Cardiac muscle cell (in vitro differentiated cells and primary cell): ENCODE data around the gene TMOD3. TPM values are rescaled to one million over a fixed set of nuclear protein-coding genes. Genes with fewer than 3 reads are reported as not detected.

Source experiments
- DNase-seq, 2 donors: peaks; one replicate each; pipeline versions ENCODE4 v3.0.0 to v3.0.0-alpha.2; 2010 to 2017; ENCODE audit warnings: low read depth in 1 of 2, low spot score in 1 of 2
- H3K27ac ChIP-seq: fragments of 200-600 bp; sonication (generic); 2 replicates; pipeline ENCODE4 v1.5.1; 2016
- H3K27me3 ChIP-seq: fragments of 200-600 bp; sonication (generic); 2 replicates; pipeline ENCODE4 v1.6.0; 2016; ENCODE audit warnings: control low read depth
- H3K36me3 ChIP-seq: fragments of 200-600 bp; sonication (generic); 2 replicates; pipeline ENCODE4 v1.5.1; 2016; ENCODE audit warnings: control low read depth
- H3K4me1 ChIP-seq: fragments of 200-600 bp; sonication (generic); 2 replicates; pipeline ENCODE4 v1.8.1; 2017; ENCODE audit warnings: low read depth, mild to moderate bottlenecking, mixed run types
- H3K4me3 ChIP-seq: fragments of 200-600 bp; sonication (generic); 2 replicates; pipeline ENCODE4 v1.5.1; 2016; ENCODE audit warnings: mild to moderate bottlenecking
- H3K9me3 ChIP-seq: fragments of 200-600 bp; sonication (generic); 2 replicates; pipeline ENCODE4 v1.5.1; 2017; ENCODE audit warnings: low read depth, mild to moderate bottlenecking, control low read depth
- CTCF ChIP-seq: IDR thresholded peaks from 2 replicates; pipeline ENCODE4 v1.5.1; 2012; ENCODE audit warnings: low read depth, mild to moderate bottlenecking, low read length
- polyA plus RNA-seq: library from polyadenylated mRNA; unstranded; fragments of >200 nt; fragmentation: Nextera tagmentation; extraction: Ambion mirVana; gene quantifications from 2 replicates; pipeline ENCODE4 v1.2.1, GENCODE V29; 2016
- total RNA-seq: library from RNA; depleted of rRNA; stranded (reverse); fragments of >200 nt; gene quantifications from 2 replicates; pipeline ENCODE4 v1.2.3, GENCODE V29; 2016

TMOD3 gene
- total and polyA plus RNA-seq, 2 experiments from 2014 or later = 6.0 to 10.9 TPM

DNA sequence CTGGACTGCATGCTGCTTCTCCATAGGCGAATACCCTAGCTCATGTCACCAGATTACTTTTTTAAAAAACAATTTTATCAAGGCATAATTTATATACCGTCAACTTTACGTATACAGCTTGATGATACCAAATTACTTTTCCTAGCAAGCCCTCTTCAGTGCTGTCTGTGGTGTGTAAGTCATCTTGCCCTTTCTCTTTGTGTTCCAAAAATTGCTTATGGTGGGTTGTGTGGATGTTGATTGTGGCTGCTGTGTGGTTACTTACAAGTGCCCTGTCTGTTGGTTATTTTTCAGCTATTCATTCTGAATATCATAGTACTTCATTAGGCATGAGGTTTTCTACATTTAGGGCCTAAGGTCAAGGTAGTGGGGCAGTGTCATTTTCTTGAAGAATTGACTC lies 12.8 kb downstream of the TMOD3 start:
- Histone ChIP-seq H3K27me3 (no peaks in the 10 kb centered on the region), H3K36me3 (no peaks in the 10 kb centered on the region), H3K27ac (no peak overlapping the region), H3K9me3 (no peaks in the 10 kb centered on the region), H3K4me3 (no peak overlapping the region), H3K4me1 (peaks cover 48% of the 10 kb centered on the region)
- DNase-seq = no peak
- TF ChIP-seq CTCF = no peak

DNA sequence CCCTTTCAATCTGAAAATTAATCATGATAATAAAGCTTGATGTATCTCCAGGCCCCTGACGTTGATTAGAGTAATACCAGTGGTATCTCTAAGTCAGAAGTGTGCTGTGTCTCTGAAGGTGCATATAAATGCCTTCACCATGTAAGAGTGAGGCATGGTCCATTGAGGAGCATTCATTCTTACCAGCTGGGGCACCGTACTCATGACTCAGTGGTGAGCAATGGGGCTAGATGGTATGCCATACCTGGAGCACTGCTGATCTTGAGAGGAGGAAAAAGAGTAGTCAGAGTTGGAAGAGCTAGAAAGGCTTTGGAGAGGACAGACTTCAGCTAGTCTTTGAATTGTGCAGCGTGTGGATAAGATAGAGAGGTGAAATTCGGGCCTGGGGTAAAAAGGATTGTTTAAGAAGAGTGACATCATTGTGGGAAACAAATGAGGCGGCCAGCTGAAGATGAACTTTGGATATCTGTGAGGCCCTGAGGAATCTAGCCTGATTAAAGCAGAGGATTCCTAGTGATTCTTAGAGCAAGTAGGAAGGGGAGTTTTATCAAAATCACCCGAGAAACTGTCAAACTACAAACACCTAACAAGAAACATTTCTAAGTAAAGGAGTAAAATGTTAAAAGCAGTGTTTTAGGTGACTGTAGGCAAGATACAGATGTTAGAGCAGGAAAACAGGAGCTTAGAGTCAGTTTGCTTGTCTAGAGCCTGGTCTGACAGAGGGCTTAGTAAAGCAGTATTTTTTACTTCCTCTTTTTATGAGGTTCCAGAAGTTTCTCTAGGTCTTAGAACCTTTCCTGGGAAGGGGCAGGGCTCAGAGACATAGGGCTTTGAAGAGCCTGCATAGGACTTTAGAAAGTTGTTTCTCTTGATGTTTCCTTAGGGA lies 13.6 kb downstream of the TMOD3 start:
- no peak for TF ChIP-seq CTCF
- DNase-seq = peak in 1 of 2 donors; percentile 33
- Histone ChIP-seq H3K27me3 (no peaks in the 10 kb centered on the region), H3K4me1 (peaks cover 40% of the 10 kb centered on the region), H3K27ac (no peak overlapping the region), H3K9me3 (no peaks in the 10 kb centered on the region), H3K36me3 (no peaks in the 10 kb centered on the region), H3K4me3 (no peak overlapping the region)

- H3K27ac ChIP-seq = no peak overlapping the region
Observed at GRCh38 chr15:51844747-51845426, 15.4 kb downstream of the TMOD3 start.

GRCh38 chr15:51846066-51846462 lies 16.6 kb downstream of the TMOD3 start:
- H3K9me3 ChIP-seq = no peaks in the 10 kb centered on the region
- H3K4me1 ChIP-seq = peaks cover 35% of the 10 kb centered on the region
- no peaks in the 10 kb centered on the region for H3K36me3 ChIP-seq
- no peak for TF ChIP-seq CTCF
- H3K4me3 ChIP-seq = no peak overlapping the region
- H3K27ac ChIP-seq = no peak overlapping the region
- no peak for DNase-seq
- H3K27me3 ChIP-seq = no peaks in the 10 kb centered on the region

More at GRCh38 chr15:51844747-51845426, 15.4 kb downstream of the TMOD3 start:
- Histone ChIP-seq H3K4me3 (no peak overlapping the region), H3K36me3 (no peaks in the 10 kb centered on the region), H3K27me3 (no peaks in the 10 kb centered on the region), H3K4me1 (peaks cover 35% of the 10 kb centered on the region), H3K9me3 (no peaks in the 10 kb centered on the region)
- no peak for DNase-seq
- no peak for TF ChIP-seq CTCF

DNA sequence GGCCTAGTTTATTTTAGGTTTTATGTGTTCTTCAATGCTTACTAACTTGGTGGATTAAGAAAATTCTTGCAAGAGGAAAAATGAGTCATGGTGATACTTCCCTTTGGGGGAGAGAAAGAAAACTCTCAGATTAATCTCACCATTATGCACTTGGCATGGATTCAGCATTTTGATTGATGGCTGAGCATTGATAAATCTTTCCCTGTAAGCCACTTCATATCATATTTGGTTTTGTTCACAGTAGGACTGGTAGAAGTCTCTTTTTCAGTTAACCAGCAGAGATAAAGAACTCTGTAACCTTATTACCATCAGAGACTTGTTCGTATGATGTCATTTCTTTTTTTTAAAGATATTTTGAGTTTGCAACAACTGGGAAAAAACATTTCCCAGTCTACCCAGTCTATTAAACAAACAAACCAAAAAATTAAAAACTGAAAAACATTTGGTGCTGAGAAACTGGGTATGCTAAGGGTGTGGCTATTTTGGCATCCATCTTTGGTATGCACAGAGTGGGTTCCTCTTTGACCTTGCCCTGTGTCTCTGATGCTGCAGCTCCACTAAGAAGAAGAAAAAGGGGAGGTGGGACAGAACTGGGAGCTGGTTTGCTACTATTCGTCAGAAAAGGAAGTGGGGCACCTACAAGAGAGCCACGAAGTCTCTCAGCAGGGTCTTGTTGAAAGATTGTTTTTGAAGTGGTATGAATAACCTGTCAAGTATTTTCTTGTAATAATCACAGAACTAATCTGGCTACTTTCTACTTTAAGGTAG lies 17.2 kb downstream of the TMOD3 start:
- TF ChIP-seq CTCF = no peak
- H3K4me3 ChIP-seq = no peak overlapping the region
- no peaks in the 10 kb centered on the region for H3K27me3 ChIP-seq
- H3K9me3 ChIP-seq = no peaks in the 10 kb centered on the region
- peak in 1 of 2 donors; percentile 86 for DNase-seq
- H3K36me3 ChIP-seq = no peaks in the 10 kb centered on the region
- no peak overlapping the region for H3K27ac ChIP-seq
- peaks cover 35% of the 10 kb centered on the region for H3K4me1 ChIP-seq
